Tracheal epithelial cell (primary cell): ENCODE data around the gene EXT2. TPM values are rescaled to one million over a fixed set of nuclear protein-coding genes. Genes with fewer than 3 reads are reported as not detected.

ENCODE experiments used
- total RNA-seq: library from RNA; depleted of rRNA; stranded (reverse); fragments of >200 nt; gene quantifications from 2 replicates; pipeline ENCODE4 v1.2.1, GENCODE V29; 2014

Gene EXT2
- 103 and 132 TPM in 2 replicates for total RNA-seq

GRCh38 chr11:44095506-44096359 is at the start of gene EXT2:
TSS of gene EXT2 (plus strand) at chr11:44095678. CDS start at chr11:44107713, 12,035 bp downstream.

GRCh38 chr11:44047931-44048431 is 47.5 kb upstream of the EXT2 start, which contains the start of gene ACCSL:
TSS of gene ACCSL (plus strand) at chr11:44047981. CDS start at chr11:44048037, 56 bp downstream.

GRCh38 chr11:44065841-44066731 is 29.4 kb upstream of the EXT2 start, which contains the start of gene ACCS:
TSS of gene ACCS (plus strand) at chr11:44066270. CDS start at chr11:44067628, 1,358 bp downstream.

Other genes with a start within 250 kb of the EXT2 start
- gene ALKBH3, start 214.8 kb upstream of the EXT2 start, total RNA-seq, result 34.5 and 38.3 TPM in 2 replicates
- gene C11orf96, start 153.0 kb upstream of the EXT2 start, total RNA-seq, result 0.48 TPM in 1 of 2 replicates, not detected in the other
- gene ACCSL, start 47.7 kb upstream of the EXT2 start, total RNA-seq, result not detected in 2 replicates
- gene ACCS, start 29.4 kb upstream of the EXT2 start, total RNA-seq, result 3.8 and 5.5 TPM in 2 replicates
- gene ALX4, start 214.5 kb downstream of the EXT2 start, total RNA-seq, result not detected in 2 replicates